T-helper 2 cell treated with Interferon-gamma antibody and Interleukin-4, amounts not matched to agents 100 ng/mL and 5 ng/mL, for 36 hours (primary cell): ENCODE measurements around the gene DCLRE1C. TPM values are rescaled to one million over a fixed set of nuclear protein-coding genes. Genes with fewer than 3 reads are reported as not detected.
"Not testable (repeated sequence)": the region's sequence is repeated elsewhere in the genome, so short reads cannot be mapped to it uniquely, and the experiment has no call there.

Source experiments
- intact Hi-C: fragments of 100-400 bp; cut with micrococcal nuclease; formaldehyde crosslinking; loops from one replicate; pipeline ENCODE4 v1.15.1; 2023
- total RNA-seq: library from RNA; stranded (reverse); gene quantifications from 2 replicates; pipeline ENCODE4 v1.2.3, GENCODE V29; 2022

Gene DCLRE1C
- total RNA-seq, 1 donor from 2014 or later: 41.9 TPM

- intact Hi-C loops: no loop called here
Observed at GRCh38 chr10:14947268-14947667, 6.6 kb downstream of the DCLRE1C start.

- intact Hi-C loops: no loop called here
Observed at GRCh38 chr10:14945108-14945507, 8.8 kb downstream of the DCLRE1C start.

GRCh38 chr10:14942950-14943338, 11.0 kb downstream of the DCLRE1C start:
- intact Hi-C loops: not testable (repeated sequence)

GRCh38 chr10:14942147-14942949, 11.5 kb downstream of the DCLRE1C start:
- intact Hi-C loops: not testable (repeated sequence)

- intact Hi-C loops: not testable (repeated sequence)
Observed at GRCh38 chr10:14938971-14939370, 14.9 kb downstream of the DCLRE1C start.

- intact Hi-C loops: no loop called here
Observed at GRCh38 chr10:14936584-14936983, 17.3 kb downstream of the DCLRE1C start.

- intact Hi-C loops: no loop called here
Observed at GRCh38 chr10:14930610-14931009, 23.3 kb downstream of the DCLRE1C start.

GRCh38 chr10:14926722-14927416, 27.0 kb downstream of the DCLRE1C start:
- intact Hi-C loops: no loop called here

GRCh38 chr10:14926061-14926470, 27.8 kb downstream of the DCLRE1C start:
- intact Hi-C loops: no loop called here

- intact Hi-C loops: no loop called here
Observed at GRCh38 chr10:14925268-14925667, 28.6 kb downstream of the DCLRE1C start.

GRCh38 chr10:14924013-14924412, 29.9 kb downstream of the DCLRE1C start:
- intact Hi-C loops: no loop called here

GRCh38 chr10:14918964-14919363, 34.9 kb downstream of the DCLRE1C start:
- intact Hi-C loops: no loop called here

GRCh38 chr10:14917827-14918226, 36.1 kb downstream of the DCLRE1C start:
- intact Hi-C loops: no loop called here

GRCh38 chr10:14916600-14916999, 37.3 kb downstream of the DCLRE1C start:
- intact Hi-C loops: no loop called here

GRCh38 chr10:14911801-14912200, 42.1 kb downstream of the DCLRE1C start:
- intact Hi-C loops: no loop called here

GRCh38 chr10:14910953-14911352, 42.9 kb downstream of the DCLRE1C start:
- intact Hi-C loops: no loop called here

- intact Hi-C loops: no loop called here
Observed at GRCh38 chr10:14909101-14909500, 44.8 kb downstream of the DCLRE1C start.

GRCh38 chr10:14907591-14907990, 46.3 kb downstream of the DCLRE1C start:
- intact Hi-C loops: not testable (repeated sequence)

GRCh38 chr10:14906765-14907164, 47.1 kb downstream of the DCLRE1C start:
- intact Hi-C loops: no loop called here

GRCh38 chr10:14905890-14906289, 48.0 kb downstream of the DCLRE1C start:
- intact Hi-C loops: loop anchor here (2.0 kb wide), 1 partner anchor 15 kb away; no protein-coding TSS in a partner anchor

- intact Hi-C loops: loop anchor here (2.0 kb wide), 1 partner anchor 14 kb away; no protein-coding TSS in a partner anchor
Observed at GRCh38 chr10:14904864-14905263, 49.0 kb downstream of the DCLRE1C start.

- intact Hi-C loops: loop anchor here (2.0 kb wide), 1 partner anchor 14 kb away; no protein-coding TSS in a partner anchor
Observed at GRCh38 chr10:14904316-14904732, 49.6 kb downstream of the DCLRE1C start.
